GM19328 (cell line): ENCODE measurements around the gene INSRR.

Experiments used
- ATAC-seq: cut with Tn5 transposase; IDR thresholded peaks from one replicate; pipeline ENCODE4 v1.9.1; 2021; ENCODE audit warnings: mild to moderate bottlenecking, moderate library complexity; ENCODE audit not compliant: unreplicated experiment

Gene INSRR

DNA sequence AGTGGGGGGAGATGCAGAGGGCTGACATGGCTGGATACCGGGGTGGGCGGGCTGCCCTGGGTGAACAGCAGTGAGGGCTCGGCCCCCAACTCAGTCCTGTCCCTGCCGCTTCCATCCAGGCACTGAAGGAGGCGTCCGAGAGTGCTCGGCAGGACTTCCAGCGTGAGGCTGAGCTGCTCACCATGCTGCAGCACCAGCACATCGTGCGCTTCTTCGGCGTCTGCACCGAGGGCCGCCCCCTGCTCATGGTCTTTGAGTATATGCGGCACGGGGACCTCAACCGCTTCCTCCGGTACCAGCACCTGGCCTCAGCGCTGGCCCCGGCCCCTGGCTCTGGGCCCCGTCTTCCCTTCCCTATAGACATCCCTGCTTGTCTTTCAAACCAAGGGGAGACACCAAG, 17.4 kb upstream of the INSRR start:
- no peak for ATAC-seq

DNA sequence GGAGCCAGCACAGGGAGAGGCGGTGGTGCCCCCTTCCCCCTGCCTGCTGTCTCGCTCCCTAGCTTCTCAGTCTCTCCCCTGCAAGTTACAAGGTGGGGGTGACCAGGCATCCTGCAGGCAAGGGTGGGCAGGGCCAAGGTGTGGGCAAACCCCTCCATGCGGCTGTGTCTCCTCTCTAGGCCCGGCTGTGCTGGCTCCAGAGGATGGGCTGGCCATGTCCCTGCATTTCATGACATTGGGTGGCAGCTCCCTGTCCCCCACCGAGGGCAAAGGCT, 16.4 kb upstream of the INSRR start:
- no peak for ATAC-seq

DNA sequence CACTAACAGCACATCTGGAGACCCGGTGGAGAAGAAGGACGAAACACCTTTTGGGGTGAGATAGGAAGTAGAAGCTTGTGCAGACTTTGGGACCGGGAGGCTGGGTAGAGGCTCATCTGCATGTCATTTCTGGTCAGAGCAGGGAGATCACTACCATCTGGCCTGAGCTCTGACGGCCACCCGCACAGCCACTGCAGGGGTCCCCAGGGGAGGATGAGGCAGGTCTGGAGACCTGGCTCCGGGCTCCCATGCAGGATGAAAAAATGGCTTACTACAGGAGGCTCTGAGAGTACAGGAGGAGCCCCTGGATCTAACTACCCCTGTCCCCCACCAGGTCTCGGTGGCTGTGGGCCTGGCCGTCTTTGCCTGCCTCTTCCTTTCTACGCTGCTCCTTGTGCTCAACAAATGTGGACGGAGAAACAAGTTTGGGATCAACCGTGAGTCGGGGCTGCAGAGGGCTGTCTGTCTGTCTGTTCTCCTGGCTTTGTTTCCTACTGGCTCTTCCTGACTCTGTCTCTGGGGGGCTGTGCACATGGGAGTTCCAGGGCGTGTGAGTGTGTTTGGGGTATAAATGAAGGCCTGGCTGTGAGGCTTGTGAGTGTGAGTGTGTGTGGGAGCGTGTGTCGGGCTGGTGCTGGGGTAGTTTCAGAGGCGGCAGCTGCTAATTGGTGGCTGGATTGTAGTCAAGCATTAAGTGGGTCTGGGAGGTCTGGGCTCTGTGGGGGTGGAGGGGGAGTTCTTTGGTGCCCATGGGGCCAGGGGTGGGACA, 15.8 kb upstream of the INSRR start:
- no peak for ATAC-seq

DNA sequence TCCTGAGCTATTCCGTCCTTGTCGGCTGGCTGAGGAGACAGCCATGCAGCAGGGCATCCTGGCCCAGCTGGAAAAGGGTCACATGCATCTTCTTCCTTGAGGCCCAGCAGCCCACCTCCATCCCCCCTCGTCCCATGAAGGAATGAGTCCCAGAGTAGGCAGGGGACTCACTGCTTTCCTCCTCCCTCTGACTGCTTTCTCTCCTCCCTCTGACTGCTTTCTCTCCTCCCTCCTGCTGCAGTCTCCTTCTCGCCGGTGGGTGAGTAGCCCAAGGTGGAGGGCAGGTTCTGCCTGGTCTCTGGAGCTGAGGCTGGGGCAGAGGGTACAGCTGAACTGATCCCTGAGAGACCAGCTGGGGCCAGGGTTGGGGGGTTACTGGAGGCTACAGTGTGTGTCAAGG, 15.2 kb upstream of the INSRR start:
- ATAC-seq: no peak

DNA sequence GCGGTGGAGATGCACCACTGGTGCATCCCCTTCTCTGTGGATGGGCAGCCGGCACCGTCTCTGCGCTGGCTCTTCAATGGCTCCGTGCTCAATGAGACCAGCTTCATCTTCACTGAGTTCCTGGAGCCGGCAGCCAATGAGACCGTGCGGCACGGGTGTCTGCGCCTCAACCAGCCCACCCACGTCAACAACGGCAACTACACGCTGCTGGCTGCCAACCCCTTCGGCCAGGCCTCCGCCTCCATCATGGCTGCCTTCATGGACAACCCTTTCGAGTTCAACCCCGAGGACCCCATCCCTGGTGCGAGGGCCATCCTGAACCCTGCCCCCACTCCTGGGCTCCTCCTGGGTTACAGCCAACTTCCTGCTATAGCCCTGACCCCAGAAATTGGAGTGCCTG, 14.7 kb upstream of the INSRR start:
- ATAC-seq: no peak

DNA sequence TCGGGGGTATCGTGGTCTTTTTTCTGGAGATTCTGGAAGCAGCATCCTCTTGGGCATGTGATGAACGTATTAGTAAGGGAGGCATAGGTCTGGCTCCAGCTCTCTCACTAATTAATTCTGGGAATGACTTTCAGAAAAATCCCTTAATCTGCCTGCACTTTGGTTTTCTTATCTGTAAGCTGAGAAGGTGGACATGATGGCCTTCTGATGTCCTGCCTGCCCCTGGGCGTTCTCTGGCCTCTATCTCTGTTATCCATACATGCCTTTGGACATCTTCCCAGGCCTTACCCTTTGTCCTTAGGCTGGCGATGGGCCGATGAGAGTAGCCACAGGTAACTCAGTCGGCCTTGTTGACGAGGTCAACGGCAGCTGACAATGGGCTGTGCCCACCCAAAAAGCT, 10.5 kb upstream of the INSRR start:
- no peak for ATAC-seq

DNA sequence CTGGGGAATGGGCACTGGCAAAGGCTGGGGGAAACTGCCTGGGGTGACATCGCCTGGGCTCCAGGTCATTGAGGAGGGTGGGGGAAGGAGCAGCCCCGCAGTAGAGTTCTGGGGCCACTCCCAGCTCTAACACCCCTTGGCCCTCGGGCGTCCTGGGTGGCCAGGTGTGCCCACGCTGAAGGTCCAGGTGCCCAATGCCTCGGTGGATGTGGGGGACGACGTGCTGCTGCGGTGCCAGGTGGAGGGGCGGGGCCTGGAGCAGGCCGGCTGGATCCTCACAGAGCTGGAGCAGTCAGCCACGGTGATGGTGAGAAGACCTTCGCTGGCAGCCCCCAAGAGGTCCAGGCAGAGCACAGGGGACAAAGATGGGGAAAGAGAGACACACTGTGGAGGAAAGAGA, 9.4 kb upstream of the INSRR start:
- ATAC-seq: no peak

DNA sequence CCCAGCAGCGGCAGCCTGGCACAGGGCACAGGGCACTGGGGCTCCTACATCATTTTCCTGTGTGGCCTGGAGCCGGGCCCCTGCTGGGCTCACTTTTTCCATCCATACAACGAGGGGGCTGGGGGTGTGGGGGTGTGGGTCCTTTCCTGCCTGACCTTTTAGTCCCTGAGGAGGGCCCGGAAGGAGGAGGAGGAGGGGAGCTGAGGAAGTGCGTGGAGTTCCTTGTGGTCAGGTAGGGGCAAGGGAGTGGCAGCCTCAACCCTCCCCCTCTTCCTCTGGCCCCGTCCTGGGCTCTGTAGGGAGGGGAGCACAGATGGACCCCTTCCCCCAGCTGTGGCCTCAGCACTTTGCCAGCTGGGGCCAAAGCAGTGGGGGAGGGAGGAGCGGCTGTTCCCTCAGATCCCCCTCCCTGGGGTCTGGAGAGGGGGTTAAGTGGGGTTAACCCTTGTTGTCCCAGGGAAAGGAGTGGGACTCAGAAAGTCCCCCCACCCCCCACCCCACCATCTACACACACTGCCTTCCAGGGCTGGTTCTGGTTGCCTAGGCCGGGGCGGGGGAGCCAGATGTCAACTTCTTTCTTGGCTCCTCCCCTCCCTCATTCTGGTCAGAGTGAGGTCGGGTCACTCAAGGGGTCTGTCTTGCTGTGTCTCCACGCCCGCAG, 7.5 kb upstream of the INSRR start:
- no peak for ATAC-seq

DNA sequence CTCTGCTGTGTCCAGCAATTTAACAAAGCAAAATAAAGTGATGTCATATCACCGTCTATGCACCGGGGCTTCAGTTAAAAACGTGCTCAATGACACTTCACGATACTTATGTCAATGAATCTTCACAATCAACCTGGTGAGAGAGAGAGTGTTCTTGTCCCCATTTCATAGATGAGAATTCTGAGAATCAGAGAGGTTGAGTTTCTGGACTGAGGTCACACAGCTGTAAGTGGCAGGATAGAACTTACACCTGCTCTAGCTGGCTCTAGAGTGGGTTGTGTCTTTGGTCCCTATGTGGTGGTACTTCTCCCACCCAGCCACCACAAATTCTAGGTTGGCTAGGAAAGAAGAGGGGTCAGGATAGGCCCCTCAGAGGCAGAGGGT, 6.9 kb upstream of the INSRR start:
- no peak for ATAC-seq

DNA sequence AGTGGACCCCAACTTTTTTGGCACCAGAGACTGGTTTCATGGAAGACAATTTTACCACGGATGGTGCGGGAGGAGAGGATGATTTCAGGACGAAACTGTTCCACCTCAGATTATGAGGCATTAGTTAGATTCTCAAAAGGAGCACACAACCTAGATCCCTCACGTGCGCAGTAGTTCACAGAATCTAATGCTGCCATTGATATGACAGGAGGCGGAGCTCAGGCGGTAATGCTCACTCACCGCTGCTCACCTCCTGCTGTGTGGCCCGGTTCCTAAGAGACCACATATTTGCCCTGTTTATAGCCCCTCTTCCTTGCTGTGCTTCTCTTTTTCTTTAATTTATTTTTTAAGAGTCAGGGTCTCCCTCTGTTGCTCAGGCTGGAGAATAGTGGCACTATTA, 6.3 kb upstream of the INSRR start:
- ATAC-seq: no peak

DNA sequence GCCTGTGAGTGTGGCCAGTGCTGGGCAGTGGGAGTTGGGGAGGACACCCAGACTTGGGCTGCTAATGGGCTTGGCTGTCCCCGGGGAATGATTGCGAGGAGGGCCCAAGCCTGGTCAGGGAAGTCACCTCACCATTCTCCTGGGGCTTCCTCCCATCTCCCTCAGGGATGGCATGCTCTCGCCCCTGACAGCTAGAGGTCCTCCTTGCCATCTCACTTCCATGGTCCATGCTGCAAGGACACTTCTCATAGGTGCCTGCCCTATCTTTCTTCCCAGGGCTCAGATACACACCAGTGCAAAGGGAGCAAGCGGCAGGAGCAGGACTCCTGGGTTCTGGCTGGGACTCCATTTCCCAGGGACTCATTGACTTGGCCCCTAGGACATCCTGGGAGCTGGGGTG, 5.9 kb upstream of the INSRR start:
- no peak for ATAC-seq

DNA sequence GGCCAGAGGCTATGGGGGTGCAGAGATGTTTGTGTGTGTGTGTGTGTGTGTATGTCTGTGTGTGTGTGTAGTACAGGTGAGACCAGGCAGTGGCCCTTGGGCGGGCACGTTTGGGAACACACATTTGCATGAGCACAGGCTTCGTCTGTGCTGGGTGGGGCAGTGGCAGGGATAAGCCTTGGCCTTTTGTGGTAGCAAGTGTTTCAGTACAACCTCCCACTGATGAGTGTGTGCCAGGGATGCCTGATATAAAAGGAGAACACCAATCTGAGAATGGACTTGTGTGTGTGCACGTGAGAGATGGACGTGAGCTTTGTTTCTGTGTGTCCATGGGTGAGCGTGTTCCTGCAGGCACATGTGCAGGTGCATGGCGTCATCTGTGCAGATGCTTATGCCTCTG, 4.7 kb upstream of the INSRR start:
- no peak for ATAC-seq

DNA sequence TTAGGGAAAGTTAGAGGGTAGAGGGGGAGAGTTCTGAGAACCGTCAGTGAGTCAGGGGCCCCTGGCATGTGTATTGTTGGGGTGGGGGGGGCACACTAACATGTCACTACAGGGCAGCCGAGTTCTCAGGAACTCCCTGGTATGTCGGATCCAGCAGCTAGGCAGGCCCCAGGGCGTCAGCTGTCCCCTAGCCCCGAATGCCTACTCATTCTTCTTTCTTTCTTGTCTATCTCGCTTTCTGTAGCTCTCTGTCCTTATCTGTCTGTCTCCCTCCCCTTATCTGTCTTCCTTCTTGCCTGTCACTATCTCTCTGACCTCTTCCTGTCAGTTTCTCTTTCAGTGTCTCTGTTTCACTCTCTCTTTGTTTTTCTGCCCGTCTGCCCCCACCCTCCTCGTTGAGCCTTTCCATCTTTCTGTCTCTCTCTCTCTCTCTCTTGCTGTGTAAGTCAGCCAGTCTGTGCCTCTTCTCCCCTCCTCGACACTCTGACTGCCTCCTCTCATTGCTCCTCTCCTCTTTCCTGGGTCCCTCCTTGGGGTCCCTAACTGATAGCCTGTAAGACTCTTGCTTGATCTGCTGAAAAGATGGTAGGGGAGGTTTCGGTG, 4.2 kb upstream of the INSRR start:
- no peak for ATAC-seq

DNA sequence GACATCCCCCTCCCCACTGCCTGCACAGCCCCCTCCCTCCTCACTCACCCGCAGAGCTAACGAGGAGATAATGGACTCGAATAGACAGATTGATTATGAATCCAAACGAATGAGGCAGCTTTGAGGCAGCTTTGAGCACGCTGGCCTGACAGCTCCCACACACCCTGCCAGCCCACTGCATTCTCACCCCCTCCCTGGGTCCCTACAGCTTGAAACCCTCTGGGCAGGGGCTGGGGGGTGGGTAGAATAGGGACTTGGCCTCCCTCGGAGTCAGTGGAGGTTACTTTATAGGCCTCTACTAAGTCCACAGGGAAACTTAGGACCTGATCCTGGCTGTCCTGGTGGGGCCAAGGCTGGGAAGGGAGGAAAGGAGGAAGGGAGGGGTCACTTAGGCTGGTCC, 3.7 kb upstream of the INSRR start:
- no peak for ATAC-seq

DNA sequence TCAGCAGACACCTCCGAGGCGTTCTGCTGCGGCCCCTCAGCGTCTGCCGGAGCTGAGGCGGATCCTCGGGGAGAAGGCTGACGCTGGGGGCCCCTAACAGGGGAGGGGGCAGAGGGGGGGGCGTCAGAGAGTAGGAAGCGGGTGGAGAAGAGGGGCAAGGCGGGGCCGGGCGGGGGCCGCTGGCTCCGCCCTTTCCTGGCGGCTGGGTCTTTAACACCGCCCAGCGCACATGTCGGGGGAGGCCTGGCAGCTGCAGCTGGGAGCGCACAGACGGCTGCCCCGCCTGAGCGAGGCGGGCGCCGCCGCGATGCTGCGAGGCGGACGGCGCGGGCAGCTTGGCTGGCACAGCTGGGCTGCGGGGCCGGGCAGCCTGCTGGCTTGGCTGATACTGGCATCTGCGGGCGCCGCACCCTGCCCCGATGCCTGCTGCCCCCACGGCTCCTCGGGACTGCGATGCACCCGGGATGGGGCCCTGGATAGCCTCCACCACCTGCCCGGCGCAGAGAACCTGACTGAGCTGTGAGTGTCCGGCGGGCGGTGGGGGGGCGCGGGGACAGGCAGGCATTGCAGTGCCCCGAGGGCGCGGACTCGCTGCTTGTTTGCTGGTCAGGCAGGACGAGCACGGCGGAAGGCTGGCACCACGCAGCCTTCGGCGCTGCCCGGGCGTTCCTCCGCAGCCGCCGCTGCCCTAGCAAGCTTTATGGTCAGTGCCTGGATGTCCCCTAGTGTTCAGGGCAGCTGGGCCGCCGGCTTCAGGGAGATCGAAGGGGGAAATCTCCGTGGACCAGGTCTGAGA, 1.9 kb upstream of the INSRR start, which contains the start of gene NTRK1:
Gene NTRK1, plus strand, starts transcription at position 238 of the 796 bp plus-strand sequence. Its CDS starts 70 bp downstream, at position 308.
- ATAC-seq: no peak

DNA sequence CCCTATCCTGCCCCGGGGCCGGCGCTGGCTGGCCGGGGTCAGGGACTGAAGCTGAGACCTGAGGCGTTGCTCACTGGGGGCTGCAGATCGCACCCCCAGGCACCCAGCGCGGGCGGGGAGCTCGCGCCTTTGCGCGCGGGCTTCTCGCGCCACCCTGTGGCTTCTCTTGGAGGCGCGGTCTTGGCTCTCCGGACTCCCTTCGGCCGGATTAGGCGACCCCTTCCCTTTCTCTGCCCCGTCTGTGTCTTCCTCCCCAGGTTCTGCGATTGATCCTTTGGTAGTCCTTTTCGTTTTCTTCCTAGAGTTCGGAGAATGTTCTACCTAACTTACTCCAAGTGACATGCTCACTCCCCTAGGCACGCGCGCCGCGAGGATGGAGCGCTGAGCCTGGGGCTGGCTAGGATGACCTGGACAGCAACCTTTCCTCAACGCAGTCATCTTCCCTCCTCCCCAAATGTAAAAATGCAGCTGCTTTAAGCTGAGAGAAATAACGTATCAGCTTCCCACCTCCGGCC, 1.3 kb upstream of the INSRR start:
- no peak for ATAC-seq

DNA sequence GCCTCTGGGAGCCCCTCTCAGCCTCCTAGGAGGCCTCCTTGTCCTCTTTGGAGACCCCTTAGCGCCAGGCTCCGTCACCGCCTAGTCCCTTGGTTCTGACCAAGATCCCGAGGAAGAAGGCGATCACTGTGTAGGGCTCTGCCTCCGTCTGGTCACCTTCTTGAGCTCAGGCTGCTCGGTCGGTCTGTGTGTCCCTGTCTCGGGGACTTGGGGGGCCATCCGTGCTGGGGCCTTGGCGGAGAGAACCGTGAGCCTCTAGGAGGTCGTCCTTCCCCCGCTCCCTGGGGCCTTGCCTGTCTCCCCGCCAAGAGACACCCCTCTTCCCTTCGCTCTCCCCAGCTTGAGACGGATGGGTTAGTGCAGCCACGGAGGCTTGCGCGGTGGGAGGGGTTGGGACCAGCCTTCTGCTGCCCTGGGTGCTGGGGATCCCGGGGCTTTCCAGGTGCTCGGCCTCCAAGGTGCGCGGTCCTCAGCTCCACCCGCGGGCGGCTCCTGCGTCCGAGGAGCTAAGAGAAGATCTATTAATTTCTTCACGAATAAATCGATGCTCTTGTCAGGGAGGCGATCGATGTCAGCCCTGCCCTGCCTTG, 701 bp upstream of the INSRR start:
- no peak for ATAC-seq

DNA sequence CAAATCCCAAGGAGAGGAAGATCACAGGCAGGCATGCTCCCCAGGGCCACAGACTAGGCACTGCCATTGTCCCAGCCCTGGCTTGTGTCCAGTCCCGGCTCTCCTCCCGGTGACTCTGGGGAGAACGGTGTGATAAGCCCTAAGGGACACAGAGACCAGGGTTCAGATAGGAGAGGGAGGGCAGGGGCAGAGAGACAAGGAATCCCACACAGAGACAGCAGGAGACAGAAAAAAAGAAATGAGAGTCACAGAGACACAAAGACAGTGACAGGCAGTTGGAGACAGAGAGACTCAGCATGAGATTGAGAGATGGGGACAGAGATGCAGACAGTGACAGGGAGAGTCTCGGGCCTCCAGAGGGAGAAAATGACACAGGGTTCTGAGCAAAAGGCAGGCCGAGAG, 361 bp downstream of the INSRR start:
- no peak for ATAC-seq

DNA sequence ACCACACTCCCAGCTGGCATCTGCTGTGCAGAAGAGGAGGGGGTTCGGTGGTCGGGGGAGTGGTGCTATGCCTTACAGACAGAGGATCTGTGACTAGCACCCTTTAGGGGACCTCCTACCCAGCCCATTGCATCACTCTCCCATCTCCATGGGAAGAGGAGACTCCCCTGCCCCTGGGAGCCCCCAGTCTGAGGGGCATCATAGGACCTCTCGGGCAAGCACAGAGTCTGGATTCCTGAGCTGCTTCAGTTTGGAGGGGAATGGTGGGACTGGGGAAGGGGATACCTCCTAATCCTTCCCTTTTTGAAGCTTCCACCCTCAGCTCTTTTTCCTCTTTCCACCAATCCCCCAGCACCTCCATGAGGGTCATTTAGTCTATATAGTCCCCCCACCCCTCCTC, 1.4 kb downstream of the INSRR start:
- ATAC-seq: no peak

DNA sequence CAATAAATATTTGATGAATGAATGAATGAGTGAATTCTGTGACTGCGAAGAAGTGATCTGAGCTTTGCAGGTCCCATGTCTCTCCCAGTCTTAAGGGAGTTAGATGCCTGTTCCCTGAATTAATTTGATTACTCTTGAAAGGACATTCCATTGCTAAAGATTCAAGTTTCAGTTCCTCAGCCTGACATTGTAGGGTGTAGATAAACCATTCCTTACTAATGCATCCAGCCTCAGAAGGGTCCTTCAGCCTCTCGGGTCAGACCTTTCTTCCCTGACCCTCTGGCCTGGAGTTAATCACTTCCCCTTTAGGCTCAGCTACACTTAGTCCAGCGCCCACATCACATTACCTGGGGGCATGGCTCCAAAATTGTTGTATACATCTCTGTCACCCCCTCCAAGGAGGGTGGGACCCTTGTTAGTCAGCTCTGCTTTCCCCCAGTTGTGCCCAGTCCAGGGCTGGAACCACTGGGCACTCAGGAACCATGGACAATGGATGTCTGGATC, 2.6 kb downstream of the INSRR start:
- ATAC-seq: no peak

DNA sequence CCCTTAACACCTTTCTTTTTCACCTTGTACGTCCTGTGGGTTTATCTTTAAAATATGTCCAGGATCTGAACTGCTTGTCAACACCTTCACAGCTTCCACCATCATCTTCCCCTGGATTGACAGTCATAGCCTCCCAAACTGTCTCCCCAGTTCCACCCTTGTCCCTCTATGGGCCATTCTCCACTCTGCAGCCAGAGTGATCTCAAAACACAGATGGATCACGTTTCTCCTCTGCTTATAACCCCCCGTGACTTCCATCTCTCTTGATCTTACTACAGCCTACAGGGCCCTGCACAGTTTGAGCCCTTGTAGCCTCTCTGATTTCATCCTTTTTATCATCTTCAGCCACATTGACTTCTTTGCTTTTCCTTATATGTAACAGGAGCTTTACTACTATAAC, 4.3 kb downstream of the INSRR start:
- no peak for ATAC-seq
